ENCODE results near the gene NPW.

NPW gene

DNA sequence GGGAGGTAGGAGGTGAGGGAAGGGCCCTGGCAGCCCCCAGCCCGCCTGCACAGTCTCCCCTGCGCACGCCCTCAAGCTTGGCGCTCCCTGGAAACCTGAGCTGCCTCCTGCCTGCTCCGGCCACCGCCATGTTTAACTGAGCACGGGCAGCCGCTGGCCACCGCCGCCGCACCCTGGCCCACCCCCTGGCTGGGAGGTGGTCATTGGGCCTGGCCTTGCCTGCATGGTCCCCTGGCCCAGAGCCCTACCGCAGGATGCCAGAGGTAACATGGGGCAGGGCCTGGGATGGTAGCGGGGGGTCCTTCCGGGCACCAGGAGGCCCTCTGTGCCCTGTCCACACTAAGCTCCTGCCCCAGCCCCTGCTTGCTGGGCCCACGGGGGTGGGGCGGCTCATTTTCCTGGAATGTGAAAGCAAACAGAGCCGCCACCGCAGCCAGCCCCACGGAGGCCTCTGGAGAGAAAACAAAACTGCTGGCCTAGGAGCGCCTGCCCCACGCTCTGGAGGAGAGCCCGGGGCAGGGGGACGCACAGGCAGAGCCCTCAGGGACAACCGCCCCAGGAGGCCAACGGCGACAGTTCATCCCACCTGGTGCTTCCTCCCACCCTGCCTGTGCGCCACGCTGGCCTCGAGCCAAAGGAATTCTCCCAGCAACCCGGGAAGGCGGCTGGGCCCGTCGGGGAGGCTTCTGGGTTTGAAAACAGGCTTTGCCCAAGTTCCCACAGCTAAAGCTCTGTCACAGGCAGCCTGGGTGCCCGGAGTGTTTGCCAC lies 16.0 kb downstream of the NPW start:
- DNase-seq (ENCODE audit: extremely low spot score): no peak
- ChIA-PET CTCF (interaction anchor here (1.4 kb wide), 1 partner anchor 12 kb away, joined by 3 read pairs; no protein-coding TSS in a partner anchor), POLR2A (interaction anchor here (0.6 kb wide), 1 partner anchor 119 kb away, joined by 5 read pairs; the partner anchor contains the start of gene TRAF7)
- TF ChIP-seq CTCF (IDR thresholded peaks at IDR 0.05; ENCODE audit: control extremely low read depth, extremely low read depth, low read depth, missing control alignments): no peak

- ChIA-PET POLR2A (interaction anchor here (0.8 kb wide), 1 partner anchor 119 kb away, joined by 3 read pairs; the partner anchor contains the start of gene TRAF7), CTCF (interaction anchor here (1.4 kb wide), 1 partner anchor 12 kb away, joined by 3 read pairs; no protein-coding TSS in a partner anchor)
- TF ChIP-seq CTCF (IDR thresholded peaks at IDR 0.05; ENCODE audit: control extremely low read depth, extremely low read depth, low read depth, missing control alignments): no peak
- no peak for DNase-seq (ENCODE audit: extremely low spot score)
These were observed 16.8 kb downstream of the NPW start for GRCh38 chr16:2036200-2036966.

- POLR2A ChIA-PET: interaction anchor here (0.8 kb wide), 1 partner anchor 118 kb away, joined by 3 read pairs; the partner anchor contains the start of gene TRAF7
- no peak for DNase-seq (ENCODE audit: extremely low spot score)
- CTCF ChIA-PET: no interaction called here
- TF ChIP-seq CTCF (IDR thresholded peaks at IDR 0.05; ENCODE audit: control extremely low read depth, extremely low read depth, low read depth, missing control alignments): no peak
These were observed 17.5 kb downstream of the NPW start for GRCh38 chr16:2037115-2037514.

DNA sequence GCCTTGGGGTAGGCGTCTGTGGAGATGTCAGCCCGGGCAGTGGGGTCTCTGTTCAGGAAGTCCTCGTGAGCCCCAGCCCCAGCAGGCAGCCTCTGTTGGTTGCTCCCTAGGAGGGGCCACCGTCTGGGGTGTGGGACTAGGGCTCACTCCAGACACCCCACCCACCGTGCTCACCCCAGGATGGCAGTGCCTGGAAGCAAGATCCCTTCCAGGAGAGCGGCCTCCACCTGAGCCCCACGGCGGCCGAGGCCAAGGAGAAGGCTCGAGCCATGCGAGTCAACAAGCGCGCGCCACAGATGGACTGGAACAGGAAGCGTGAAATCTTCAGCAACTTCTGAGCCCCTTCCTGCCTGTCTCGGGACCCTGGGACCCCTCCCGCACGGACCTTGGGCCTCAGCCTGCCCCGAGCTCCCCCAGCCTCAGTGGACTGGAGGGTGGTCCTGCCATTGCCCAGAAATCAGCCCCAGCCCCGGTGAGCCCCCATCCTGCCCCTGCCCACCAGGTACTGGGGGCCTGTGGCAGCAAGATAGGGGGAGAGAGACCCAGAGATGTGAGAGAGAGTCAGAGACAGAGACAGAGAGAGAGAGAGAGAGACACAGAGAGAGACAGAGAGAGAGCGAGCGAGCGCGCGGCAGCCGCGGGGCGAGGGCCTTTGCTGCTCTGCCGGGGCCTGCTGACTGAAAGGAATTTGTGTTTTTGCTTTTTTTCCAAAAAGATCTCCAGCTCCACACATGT lies 18.2 kb downstream of the NPW start:
- DNase-seq (ENCODE audit: extremely low spot score): no peak
- CTCF ChIA-PET: no interaction called here
- POLR2A ChIA-PET: no interaction called here
- no peak for TF ChIP-seq CTCF (IDR thresholded peaks at IDR 0.05; ENCODE audit: control extremely low read depth, extremely low read depth, low read depth, missing control alignments)

- POLR2A ChIA-PET: no interaction called here
- CTCF ChIA-PET: interaction anchor here (1.1 to 1.2 kb wide), 2 partner anchors 15 to 990 kb away, joined by 3 to 4 read pairs; no protein-coding TSS in a partner anchor
These were observed 19.0 kb downstream of the NPW start for GRCh38 chr16:2038382-2039231.

More at GRCh38 chr16:2038382-2039231, 19.0 kb downstream of the NPW start:
- DNase-seq (ENCODE audit: extremely low spot score): no peak
- no peak for TF ChIP-seq CTCF (IDR thresholded peaks at IDR 0.05; ENCODE audit: control extremely low read depth, extremely low read depth, low read depth, missing control alignments)
